Activated T-cell treated with anti-CD3 and anti-CD28 coated beads, Interleukin-2, amount 50 U/mL, for 24 hours (primary cell): ENCODE data around the gene METRNL.
"Not testable (repeated sequence)": the region's sequence is repeated elsewhere in the genome, so short reads cannot be mapped to it uniquely, and the experiment has no call there.

Experiments used
- DNase-seq: peaks from one replicate; pipeline ENCODE4 v3.0.0-alpha.2; 2020
- H3K27ac Mint-ChIP-seq: 2 replicates; pipeline ENCODE4 v1.8.0; 2020; ENCODE audit warnings: mild to moderate bottlenecking, mixed read lengths
- H3K27me3 Mint-ChIP-seq: 2 replicates; pipeline ENCODE4 v1.8.0; 2020; ENCODE audit warnings: mixed read lengths
- H3K36me3 Mint-ChIP-seq: 2 replicates; pipeline ENCODE4 v1.8.0; 2020; ENCODE audit warnings: low read depth, mixed read lengths
- H3K4me1 Mint-ChIP-seq: 2 replicates; pipeline ENCODE4 v1.8.0; 2020; ENCODE audit warnings: low read depth, mixed read lengths
- H3K4me3 Mint-ChIP-seq: 2 replicates; pipeline ENCODE4 v1.8.0; 2020; ENCODE audit warnings: mild to moderate bottlenecking, moderate library complexity, mixed read lengths
- H3K9me3 Mint-ChIP-seq: 2 replicates; pipeline ENCODE4 v1.8.0; 2020; ENCODE audit warnings: mixed read lengths

METRNL gene

GRCh38 chr17:83138820-83139219 is 59.4 kb downstream of the METRNL start:
- no peak overlapping the region for H3K4me3 Mint-ChIP-seq
- no peaks in the 10 kb centered on the region for H3K36me3 Mint-ChIP-seq
- H3K27me3 Mint-ChIP-seq, result peaks cover 3% of the 10 kb centered on the region
- DNase-seq, result peak; percentile 6
- no peaks in the 10 kb centered on the region for H3K4me1 Mint-ChIP-seq
- H3K9me3 Mint-ChIP-seq, result peaks cover 6% of the 10 kb centered on the region
- H3K27ac Mint-ChIP-seq, result no peak overlapping the region

DNA sequence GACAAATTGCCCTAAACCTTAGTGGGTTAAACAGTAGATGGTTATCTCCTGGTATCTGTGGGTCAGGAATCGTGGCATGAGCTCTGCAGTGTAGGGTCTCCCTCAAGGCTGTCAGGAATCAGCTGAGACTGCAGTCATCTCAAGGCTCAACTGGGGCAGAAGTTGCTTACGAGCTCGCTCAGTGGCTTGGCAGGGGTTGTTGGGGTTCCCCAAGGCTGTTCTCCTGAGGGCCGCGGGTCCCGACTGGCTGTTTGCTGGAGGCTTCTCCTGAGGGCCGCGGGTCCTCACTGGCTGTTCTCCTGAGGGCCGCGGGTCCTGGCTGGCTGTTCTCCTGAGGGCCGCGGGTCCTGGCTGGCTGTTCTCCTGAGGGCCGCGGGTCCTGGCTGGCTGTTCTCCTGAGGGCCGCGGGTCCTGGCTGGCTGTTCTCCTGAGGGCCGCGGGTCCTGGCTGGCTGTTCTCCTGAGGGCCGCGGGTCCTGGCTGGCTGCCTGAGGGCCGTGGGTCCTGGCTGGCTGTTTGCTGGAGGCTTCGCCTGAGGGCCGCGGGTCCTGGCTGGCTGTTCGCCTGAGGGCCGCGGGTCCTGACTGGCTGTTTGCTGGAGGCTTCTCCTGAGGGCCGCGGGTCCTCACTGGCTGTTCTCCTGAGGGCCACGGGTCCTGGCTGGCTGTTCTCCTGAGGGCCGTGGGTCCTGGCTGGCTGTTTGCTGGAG is 60.3 kb downstream of the METRNL start:
- H3K36me3 Mint-ChIP-seq, H3K4me3 Mint-ChIP-seq, H3K4me1 Mint-ChIP-seq, H3K27ac Mint-ChIP-seq, H3K9me3 Mint-ChIP-seq, H3K27me3 Mint-ChIP-seq: not testable (repeated sequence)
- peak; percentile 14 for DNase-seq

- not testable (repeated sequence) for DNase-seq, H3K27me3 Mint-ChIP-seq, H3K27ac Mint-ChIP-seq, H3K36me3 Mint-ChIP-seq, H3K4me1 Mint-ChIP-seq, H3K4me3 Mint-ChIP-seq, H3K9me3 Mint-ChIP-seq
Observed at GRCh38 chr17:83140249-83140566, 60.8 kb downstream of the METRNL start.

GRCh38 chr17:83142619-83143018 is 63.2 kb downstream of the METRNL start:
- Mint-ChIP-seq H3K36me3 (no peaks in the 10 kb centered on the region), H3K9me3 (peaks cover 8% of the 10 kb centered on the region), H3K4me1 (peaks cover 4% of the 10 kb centered on the region), H3K4me3 (no peak overlapping the region), H3K27ac (no peak overlapping the region), H3K27me3 (peaks cover 3% of the 10 kb centered on the region)
- no peak for DNase-seq

GRCh38 chr17:83143817-83144231 is 64.4 kb downstream of the METRNL start:
- DNase-seq, result no peak
- Mint-ChIP-seq H3K27ac (no peak overlapping the region), H3K27me3 (peaks cover 3% of the 10 kb centered on the region), H3K4me1 (peaks cover 4% of the 10 kb centered on the region), H3K4me3 (no peak overlapping the region), H3K36me3 (no peaks in the 10 kb centered on the region), H3K9me3 (peaks cover 8% of the 10 kb centered on the region)
